Measurements from ENCODE around the gene ARL4C.
"Not testable (repeated sequence)": the region's sequence is repeated elsewhere in the genome, so short reads cannot be mapped to it uniquely, and the experiment has no call there.

ARL4C gene

DNA sequence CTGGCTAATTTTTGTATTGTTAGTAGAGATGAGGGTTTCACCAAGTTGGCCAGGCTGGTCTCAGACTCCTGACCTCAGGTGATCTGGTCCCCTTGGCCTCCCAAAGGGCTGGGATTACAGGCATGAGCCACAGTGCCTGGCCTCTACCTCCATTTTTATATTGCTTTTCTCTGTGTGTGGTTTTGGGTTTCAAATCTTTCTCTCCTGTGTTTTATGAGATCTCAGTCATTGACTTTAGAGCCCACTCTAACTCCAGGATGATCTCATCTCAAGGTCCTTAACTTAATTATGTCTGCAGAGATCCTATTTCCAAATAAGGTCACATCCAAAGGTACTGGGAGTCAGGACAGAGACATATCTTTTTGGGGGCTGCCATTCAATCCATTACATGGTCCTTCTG lies 24.7 kb downstream of the ARL4C start:
- no peak for DNase-seq

DNA sequence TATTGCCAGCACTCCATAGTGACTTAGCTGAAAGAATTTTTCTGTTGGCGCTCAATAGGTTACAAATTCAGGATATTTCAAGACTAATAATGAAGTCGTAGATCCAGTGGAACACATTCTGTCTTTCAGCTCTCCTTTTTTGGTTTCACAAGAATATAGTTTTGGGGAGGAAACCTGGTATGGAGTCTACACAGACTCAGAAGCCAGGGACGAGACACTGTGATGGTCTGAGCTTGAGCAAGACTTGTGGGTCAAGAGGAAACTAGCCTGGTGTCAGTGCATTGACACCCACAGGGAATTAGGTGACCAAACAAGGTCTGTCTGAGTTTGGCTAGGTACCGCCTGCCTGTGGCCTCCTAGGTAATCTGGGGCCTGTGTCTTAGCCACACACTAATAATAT lies 26.9 kb downstream of the ARL4C start:
- no peak for DNase-seq

DNA sequence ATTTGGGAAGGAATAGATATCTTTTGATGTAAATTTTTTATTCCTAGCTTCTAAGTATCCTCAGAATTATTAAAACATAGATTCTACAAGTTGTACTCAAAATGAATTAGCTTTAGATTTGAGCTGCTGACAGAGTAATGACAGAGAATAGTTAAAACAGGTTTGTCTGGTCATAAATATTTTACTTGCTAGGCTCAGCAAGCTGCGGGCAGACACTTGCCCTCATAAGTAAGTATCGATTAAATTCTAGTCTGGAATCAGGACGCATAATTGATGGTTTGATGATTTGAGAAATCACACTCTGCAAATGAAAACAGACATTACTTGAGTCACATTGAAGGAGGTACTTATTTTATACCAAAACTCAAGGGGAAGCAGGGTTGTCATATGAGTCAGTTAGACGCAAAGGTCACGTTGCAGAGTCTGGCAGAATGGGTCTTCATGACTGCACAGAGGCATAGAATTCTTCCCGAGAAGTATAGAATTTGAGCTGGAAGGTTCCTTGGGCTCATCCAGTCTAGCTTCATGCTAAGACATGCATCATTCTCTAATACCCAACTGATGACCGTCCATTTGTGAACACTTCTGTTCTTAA lies 27.5 kb downstream of the ARL4C start:
- DNase-seq, result no peak

DNA sequence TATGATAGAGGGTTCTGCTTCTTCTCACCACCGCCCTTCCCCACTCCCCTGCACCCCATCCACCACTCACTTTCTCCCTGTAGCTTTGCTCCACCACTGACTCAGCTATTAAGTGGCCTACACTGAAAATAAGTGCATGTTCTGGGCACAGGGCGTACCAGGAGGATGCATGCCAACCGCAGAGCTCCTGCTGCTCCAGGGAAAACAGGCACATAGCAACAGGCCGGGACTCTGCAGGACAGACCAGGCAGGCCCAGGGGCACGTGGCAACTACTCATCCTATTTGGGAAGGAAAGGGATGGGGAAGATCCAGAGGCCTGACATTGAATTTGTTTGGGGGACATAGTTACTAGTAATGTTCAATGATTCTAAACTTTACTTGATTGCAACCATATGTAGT lies 28.4 kb downstream of the ARL4C start:
- DNase-seq, result no peak

DNA sequence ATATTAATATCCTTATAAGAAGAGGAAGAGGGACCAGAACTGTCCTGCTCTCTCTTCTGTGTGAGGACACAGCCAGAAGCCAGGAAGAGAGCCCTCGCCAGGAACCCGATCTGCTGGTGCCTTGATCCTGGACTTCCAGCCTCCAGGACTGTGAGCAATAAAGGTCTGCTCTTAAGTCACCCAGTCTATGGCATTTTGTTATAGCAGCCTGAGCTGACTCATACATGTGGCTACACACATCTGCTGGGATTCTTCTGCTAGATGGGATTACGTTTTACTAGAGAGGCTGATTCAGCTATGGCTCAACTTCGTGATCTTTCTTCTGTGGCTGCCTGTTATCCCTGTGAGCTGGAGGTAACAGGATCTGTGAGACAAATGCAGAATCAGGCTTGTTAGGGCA lies 29.6 kb downstream of the ARL4C start:
- DNase-seq, result no peak

DNA sequence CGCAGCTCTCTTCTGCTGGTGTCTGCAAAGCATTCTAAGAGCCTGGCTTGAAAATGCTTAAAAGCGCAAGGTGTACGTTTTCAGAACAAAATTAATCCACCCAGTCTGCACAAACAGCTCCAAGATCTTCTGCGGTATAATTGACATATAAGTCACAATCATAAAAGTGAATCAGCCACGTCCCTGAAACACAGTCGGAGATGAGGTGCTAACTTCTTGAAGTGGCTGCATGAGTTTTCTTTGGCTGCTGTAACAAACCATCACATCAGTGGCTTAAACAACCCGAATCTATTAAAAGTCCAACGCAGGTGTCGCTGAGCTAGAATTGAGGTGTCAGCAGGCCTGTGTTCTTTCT lies 32.6 kb downstream of the ARL4C start:
- no peak for DNase-seq

DNA sequence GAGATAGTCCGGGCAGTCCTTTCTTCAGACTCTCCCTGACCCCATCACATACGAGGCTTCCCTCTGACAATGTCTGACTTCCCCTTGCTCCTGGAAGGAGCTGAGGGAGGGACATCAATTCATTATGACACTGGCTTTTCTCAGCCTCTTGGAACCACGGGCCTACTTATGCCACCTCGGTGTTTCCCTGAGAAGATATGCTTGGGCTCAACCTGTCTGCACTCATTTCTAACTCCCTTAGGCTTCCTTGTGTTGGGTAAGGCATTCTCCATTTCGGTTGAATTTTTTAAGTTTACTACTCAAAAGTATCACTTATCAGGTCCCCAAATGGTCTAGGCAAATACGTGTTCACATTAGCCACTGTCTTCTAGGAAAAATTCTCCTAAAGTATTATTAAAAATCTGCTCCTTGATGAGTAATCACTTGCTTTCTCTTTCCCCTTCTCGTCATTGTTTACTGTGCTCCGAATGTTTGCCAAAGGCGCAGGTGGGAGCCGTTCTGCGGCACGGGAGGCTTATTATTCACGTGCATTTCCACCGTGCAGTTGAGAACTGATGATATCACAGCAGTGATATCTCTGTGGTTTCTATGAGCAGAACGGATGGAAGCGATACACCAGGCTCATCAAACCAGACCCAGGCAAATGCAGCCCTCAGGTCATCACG lies 33.1 kb downstream of the ARL4C start:
- peak; percentile 76 for DNase-seq

DNA sequence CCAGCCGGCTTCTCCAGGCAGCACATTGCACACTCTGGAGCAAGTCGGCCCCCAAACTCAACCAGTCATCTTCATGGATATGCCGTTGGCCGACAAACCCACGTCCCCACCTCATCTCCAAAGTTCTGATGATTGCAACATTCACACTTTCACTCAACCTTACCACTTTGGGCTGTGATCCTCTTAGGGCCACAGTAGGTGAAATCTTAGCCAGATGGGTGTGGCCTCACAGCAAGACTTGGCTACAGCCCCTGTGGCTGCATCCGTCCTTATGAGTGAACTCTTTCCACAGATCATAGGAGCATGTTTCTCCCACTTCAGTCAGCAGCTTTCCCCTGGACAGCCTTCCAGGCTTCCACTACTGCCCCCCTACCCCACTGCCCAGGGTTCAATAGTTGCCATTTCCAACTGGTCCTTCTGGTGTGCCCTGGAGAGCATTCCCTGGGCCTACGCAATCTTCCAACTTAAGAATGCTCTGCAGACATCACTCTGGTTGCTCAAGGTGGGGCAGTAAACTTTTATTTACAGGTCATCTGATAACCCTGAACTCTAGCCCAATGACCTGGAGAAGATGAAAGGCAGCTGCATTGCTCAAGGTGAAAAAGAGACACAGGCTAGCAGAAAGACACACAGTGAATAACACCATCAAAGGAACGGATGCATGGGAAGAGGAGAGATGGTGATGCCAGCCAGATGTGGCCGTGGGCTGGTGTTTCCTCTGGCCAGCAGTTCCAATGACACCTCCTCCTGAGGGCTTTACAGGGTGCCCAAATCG lies 34.5 kb downstream of the ARL4C start:
- no peak for DNase-seq

DNA sequence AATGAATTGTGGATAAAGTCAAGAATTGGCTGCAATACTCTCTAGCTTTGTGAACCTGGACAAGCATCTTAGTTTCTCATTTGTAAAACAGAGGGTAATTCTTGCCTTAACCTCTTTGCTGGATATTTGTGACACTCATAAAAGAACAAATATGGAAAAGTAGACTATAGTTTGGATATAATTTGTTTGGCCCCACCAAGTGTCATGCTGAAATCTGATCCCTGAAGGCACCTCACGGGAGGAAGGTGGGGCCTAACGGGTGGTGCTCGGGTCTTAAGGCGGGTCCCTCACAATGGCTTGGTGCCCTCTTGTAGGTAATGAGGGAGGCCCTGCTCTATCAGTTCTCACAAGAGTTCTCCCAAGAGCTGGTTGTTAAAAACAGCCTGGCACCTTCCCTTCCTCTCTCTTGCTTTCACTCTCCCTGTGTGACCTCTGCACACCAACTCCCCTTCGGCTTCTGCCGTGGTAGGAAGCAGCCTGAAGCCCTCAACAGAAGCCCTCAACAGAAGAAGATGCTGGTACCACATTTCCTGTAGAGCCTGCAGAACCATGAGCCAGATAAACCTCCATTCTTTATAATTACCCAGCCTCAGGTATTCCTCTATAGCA lies 37.4 kb downstream of the ARL4C start:
- no peak for DNase-seq

DNA sequence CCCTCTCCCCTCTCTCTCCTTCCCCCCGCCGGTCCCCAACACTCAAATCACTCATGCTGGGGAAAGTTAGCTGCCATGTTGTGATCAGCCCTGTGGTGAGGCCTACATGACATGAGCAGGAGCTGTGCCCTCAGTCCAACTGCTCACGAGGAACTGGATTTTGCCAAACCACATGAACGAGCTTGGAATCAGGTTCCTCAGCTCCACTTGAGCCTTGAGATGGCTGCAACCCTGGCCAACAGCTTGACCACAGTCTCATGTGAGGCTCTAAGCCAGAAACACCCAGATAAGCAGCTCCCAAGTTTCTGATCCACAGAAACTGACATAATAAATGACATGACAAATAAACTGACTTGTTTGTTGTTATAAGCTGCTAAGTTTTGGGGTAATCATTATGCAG lies 38.4 kb downstream of the ARL4C start:
- DNase-seq, result no peak

DNA sequence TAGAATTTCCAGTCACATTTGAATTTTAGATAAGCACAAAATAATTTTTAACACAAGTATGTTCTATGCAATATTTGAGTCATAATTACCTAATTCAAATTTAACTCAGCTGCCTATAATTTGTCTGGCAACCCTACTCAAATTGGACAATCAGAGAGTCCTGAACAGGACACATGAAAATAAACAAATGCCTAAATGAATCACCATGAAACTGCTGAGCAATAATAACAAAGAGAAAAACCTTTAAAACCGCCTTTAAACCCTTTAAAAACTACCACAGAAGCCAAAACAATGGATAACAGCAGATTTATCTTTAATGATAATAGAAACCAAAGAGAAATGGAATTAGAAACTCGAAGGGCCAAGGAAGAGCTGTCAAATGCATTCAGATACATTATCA lies 39.5 kb downstream of the ARL4C start:
- no peak for DNase-seq

DNA sequence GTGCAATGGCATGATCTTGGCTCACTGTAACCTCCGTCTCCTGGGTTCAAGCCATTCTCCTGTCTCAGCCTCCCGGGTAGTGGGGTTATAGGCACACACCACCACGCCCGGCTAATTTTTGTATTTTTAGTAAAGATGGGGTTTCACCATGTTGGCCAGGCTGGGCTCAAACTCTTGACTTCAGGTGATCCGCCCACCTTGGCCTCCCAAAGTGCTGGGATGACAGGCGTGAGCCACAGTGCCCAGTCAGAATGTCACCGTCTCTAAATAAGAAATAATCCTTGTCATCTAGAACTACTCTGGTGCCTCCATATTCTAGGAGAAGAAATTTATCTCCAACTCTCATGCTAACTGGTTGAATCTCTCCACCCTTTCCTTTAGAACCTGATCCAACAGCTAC lies 41.6 kb downstream of the ARL4C start:
- DNase-seq, result not testable (repeated sequence)

DNA sequence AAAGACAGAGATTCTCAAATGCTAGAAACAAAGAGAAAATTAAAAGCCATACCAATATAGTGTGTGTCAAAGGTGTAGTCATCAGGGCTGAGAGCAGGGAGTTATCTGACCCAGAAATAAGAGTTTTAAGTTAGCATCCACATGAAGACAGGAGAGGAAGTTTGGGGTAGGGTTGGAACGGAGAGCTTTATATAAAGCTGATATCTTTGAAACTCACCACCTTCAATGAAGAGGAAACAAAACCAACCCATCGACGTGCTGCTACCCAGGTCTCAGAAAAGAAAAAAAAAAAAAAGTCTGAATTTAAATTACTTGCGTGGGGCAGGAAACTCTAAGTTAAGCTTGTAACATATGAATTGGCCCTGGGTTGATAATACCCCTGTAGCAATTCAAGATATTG lies 42.4 kb downstream of the ARL4C start:
- DNase-seq, result no peak

DNA sequence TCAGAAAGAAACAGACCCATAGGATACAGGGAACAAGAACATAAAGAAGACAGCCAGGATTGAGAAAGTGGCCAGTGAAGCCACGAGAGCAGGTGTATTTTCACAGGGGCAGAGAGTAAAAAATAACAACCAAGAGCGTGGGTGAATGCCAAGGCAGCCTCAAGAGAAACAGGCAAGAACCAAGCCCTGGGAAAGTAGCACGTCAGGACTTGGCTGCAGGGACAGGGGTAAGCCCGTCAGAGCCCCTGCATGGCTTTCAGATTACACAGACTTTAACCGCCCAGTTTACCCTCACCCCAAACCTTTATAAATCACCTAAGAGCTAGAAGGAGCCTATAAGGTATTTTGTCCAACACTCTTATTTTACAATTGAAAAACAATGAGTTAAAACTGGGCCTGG lies 43.7 kb downstream of the ARL4C start:
- no peak for DNase-seq

DNA sequence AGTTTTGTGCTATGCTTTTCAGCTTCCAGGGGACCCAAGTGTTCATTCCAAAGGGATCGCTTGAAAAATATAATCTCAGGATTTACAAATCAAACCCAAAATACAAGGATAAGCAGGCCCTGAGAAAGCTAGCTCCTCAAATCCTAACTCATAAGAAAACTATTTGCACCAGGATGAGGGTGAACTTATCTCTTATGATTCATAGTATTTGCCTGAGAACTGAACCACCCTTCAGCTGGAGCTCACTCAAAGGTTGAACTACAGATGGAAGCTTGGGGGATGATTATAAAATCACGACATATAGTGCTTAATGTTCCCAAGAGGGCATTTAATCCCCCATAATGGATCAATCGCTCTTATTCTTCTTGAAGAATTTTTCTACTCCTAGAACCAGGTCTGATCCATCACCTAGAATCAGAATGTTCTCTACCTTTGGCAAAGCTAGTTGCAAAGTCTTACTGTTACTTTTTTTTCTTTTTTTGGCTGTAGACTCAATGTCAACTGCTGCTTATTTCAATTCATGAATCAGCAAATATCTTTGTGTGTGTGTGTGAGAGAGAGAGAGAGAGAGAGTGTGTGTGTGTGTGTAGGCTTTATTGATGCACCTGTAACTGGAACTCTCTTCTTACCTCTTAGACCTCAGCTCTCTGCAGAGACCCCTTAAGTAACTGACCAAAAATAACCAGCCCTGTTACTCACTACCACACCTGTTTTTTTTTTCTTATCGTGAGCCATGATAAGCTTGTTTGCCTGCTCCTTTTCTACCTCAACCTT lies 44.8 kb downstream of the ARL4C start:
- DNase-seq, result no peak

DNA sequence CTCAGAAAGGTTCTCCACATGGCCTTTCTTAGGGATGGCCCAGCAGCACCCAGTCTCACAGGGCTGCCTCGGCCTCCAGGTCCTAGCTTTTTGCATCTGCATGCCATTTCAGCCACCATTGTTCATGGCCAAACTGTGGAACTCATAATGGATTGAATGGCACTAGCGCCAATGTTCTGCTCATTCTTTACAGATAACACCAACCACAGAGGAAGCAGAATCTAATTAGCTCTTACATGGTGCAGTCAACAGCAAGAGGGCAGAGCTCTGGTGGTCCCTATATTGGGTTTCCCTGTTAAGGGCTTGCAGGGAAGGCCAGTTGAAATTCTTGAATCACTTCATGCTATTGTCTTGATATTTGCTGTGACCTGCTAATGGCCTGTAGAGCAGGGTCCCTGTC lies 45.6 kb downstream of the ARL4C start:
- no peak for DNase-seq

DNA sequence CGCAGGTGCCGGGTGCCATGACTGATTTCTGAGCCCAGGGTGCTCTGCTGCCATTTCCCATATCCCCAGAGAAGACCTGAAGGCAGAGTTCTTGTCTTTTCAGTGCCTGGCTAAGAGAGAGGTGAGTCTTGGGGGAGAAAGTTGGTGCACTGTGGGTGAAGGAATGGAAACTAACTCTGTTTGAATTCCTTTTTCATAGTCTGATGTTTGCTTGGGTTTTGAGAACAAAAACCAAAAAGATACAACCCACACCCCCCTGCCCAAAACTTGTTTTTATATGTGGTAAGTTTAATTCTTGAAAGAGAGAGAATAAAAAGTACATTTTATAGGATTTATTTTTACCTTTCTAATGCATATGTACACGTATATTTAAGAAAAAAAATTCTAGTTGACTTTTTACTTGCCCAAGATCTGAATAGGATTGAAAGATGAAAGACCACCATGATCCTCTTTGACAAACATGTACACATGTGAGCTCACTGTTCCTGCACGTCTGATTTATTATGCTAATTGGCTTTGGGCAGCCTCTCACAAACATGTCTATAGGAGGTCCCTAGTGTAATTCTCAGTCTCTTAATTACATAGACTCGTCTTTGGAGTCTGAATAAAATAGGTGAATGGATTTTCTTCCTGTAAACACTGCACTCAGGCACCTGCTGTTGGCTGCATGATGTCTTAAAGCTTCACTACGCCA lies 46.3 kb downstream of the ARL4C start:
- no peak for DNase-seq

DNA sequence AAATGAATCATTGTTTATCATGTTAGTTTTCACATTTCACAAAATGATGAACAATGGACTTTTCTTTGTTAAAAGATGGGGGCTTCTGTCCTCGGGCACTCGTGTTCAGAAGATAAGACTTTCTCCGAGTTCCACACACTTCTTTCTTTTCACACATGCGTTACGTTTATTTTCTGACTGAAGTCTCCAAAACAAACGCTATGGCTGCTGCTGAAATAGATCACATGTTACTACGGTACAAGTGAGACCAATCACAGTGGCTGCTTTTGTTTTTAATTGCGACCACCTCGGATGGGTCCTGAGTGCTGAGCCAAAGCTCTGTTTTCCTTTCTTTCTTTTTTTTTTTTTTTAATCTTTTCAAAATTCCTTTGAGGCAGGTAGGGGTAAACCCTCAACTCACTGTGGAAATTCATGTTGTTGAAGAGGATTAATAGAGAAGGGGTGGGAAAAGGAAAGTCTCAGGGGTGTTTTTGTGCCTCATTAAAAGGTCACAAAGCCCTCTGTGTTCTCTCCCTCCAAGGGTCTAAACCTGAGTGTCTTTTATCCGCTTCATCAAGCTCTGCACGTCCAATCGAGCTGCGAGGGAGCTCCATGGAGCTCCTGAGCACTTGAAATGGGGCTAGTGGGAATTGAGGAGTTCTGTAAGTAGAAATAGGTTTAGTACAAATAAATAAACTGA lies 48.2 kb downstream of the ARL4C start:
- DNase-seq, result no peak

DNA sequence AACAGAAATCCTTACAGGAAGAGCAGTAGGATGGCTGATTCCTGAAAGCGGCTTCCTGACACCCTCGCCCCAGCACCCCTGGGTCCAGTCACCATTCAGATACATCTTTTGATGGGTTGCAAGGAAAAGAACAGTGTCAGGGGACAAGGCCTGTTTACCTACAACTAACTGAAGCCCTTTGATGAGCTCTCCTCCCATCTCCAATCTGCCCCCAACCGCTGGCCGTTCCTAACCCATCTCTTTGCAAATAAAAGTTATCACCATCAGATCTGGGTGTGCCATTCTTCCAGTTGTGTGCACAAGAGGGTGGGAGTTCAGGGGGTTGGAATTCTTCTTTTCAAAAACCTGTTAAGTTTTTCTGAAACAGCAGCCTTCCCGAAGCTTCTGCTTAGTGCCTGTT lies 48.9 kb downstream of the ARL4C start:
- no peak for DNase-seq

DNA sequence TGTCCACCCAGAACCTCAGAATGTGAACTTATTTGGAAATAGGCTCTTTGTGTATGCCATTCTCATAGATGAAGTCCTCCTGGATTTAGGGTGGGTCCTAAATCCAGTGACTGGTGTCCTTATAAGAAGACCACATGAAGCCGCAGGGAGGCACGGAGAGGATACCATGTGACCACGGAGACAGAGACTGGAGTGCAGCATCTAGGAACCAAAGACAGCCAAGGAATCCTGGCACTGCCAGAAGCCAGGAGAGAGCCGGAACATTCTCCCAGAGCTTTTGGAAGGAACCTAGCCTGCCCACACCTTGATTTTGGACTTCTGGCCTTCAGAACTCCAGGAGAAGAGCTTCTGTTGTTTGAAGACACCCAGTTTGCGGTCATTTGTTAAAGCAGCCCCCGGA lies 49.7 kb downstream of the ARL4C start:
- DNase-seq, result no peak

DNA sequence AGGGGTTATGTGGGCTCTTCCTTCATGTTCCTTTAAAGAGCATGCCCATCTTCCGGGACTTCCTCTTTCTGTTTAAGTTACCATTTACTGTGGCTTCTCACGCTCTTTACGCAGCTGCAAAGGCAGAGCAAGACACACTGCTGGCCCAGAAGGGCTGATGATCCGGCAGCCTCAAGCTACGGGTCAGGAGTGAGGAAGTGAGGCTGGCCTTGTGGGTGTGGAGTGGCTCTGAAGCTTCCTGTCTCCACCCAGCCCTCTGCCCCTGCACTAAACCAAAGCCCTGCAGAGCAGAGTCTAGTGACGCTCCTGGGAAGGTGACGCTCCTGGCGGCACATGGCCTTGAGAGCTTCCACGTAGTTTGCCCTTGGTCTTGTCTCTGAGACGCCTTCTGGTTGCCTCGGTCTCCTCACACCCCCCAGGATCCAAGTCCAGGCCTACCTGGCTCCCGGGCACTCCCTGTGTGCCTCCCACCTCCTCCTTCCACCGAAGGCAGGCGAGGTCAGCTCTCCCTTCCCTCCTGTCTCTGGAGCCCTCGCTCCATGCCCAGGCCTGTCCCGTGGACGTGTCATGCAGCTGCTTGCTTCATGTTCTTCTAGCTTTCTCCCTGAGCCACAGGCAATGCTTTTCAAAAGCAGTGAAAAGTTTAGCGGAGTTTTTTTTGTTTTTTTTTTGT lies 50.3 kb downstream of the ARL4C start:
- no peak for DNase-seq

DNA sequence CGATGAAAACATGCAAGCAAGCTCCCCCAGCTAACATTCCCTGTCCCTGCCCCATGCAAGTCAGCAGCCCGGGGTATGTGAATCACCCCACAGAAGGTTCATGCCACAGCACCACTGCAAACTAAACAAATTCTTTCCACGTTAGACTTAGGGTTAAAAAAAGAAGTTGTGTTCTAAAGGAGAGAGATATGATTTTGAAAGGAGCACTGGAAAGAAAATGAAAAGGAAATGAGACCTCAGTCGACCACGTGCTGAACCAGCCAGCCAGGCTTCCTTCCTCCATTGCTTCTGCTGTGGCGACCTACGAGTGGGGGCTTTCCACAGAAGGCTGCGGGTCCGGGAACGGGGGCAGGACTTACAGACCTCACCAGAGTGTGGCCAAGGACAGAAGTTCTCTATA lies 52.0 kb downstream of the ARL4C start:
- DNase-seq, result no peak
